A549 (cell line): ENCODE results near the gene RPL27A. TPM values are rescaled to one million over a fixed set of nuclear protein-coding genes. Genes with fewer than 3 reads are reported as not detected.
"Not testable (repeated sequence)": the region's sequence is repeated elsewhere in the genome, so short reads cannot be mapped to it uniquely, and the experiment has no call there.

ENCODE experiments used
- ATAC-seq, 2 experiments: fragments of 200-7000 bp in 1 of 2; fragments of >200 bp in 1 of 2; cut with Nextera tagmentation in 1 of 2; cut with Tn5 transposase in 1 of 2; 3 replicates each; pipeline versions ENCODE4 v1.8.0 to v1.9.1; 2018 to 2020; ENCODE audit warnings: mild to moderate bottlenecking in 1 of 2, moderate library complexity in 1 of 2
- CTCF ChIA-PET: fragments of 300-600 bp; sonication (Branson Sonifier 250); formaldehyde crosslinking; extraction: SDS; loops from one replicate; lab custom pipeline; 2021; ENCODE audit warnings: antibody characterized with exemption, inconsistent platforms; lab: Yijun Ruan, JAX
- POLR2A ChIA-PET: fragments of 350-600 bp; formaldehyde crosslinking; extraction: SDS; loops from one replicate; lab custom pipeline; 2021; ENCODE audit warnings: antibody characterized with exemption, inconsistent platforms; lab: Yijun Ruan, JAX
- DNase-seq, 2 experiments: peaks; one replicate each; pipeline versions ENCODE4 v3.0.0 to v3.0.0-alpha.2; 2011 to 2016; ENCODE audit warnings: low read depth in 1 of 2, low spot score in 1 of 2
- FAIRE-seq: peaks from 2 replicates; lab custom pipeline; 2011; peaks lifted over from hg19 to GRCh38; lab: Jason Lieb, UNC
- H3K27ac ChIP-seq, 2 experiments: fragments of >200 bp; sonication (Bioruptor Twin); formaldehyde crosslinking; 3 replicates each; pipeline ENCODE4 v1.5.1; 2016 to 2017
- H3K4me1 ChIP-seq: fragments of >200 bp; sonication (Bioruptor Twin); formaldehyde crosslinking; 3 replicates; pipeline ENCODE4 v1.6.1; 2016
- H3K4me2 ChIP-seq: fragments of >200 bp; sonication (Bioruptor Twin); formaldehyde crosslinking; 3 replicates; pipeline ENCODE4 v1.6.1; 2016
- H3K4me3 ChIP-seq: fragments of >200 bp; sonication (Bioruptor Twin); formaldehyde crosslinking; 3 replicates; pipeline ENCODE4 v1.5.1; 2016
- H3K9me3 ChIP-seq: fragments of >200 bp; sonication (Bioruptor Twin); formaldehyde crosslinking; 3 replicates; pipeline ENCODE4 v1.6.1; 2016
- BHLHE40 ChIP-seq: IDR thresholded peaks from 2 replicates; pipeline ENCODE4 v1.6.1; 2012; ENCODE audit warnings: low read depth, low read length, inconsistent platforms
- CBX8 ChIP-seq: fragments of 200-600 bp; sonication (generic); IDR thresholded peaks from 2 replicates; pipeline ENCODE4 v1.6.1; 2016
- CEBPB ChIP-seq, 2 experiments: fragments of >200 bp in 1 of 2; sonication (Bioruptor Twin) in 1 of 2; formaldehyde crosslinking in 1 of 2; IDR thresholded peaks; 2 replicates each; pipeline ENCODE4 v1.6.1; 2012 to 2016
- CHD2 ChIP-seq: fragments of 150-350 bp; IDR thresholded peaks from 2 replicates; pipeline ENCODE4 v1.6.1; 2014; ENCODE audit warnings: low read length; ENCODE audit not compliant: partially characterized antibody
- CTCF ChIP-seq: fragments of >200 bp; sonication (Bioruptor Twin); formaldehyde crosslinking; IDR thresholded peaks from 3 replicates; pipeline ENCODE4 v1.5.1; 2016
- ESRRA ChIP-seq: fragments of 150-350 bp; IDR thresholded peaks from 2 replicates; pipeline ENCODE4 v1.6.1; 2014; ENCODE audit warnings: mild to moderate bottlenecking, low read length, borderline replicate concordance
- HOXA7 ChIP-seq: fragments of 250-450 bp; sonication (Bioruptor Pico); IDR thresholded peaks from 2 replicates; pipeline ENCODE4 v1.5.0; 2020; ENCODE audit warnings: mild to moderate bottlenecking, moderate library complexity
- HOXB13 ChIP-seq: fragments of 250-450 bp; sonication (Bioruptor Pico); IDR thresholded peaks from 2 replicates; pipeline ENCODE4 v1.5.0; 2020; ENCODE audit warnings: low read depth, mild to moderate bottlenecking, moderate library complexity
- JUNB ChIP-seq: fragments of >200 bp; sonication (Bioruptor Twin); formaldehyde crosslinking; IDR thresholded peaks from 2 replicates; pipeline ENCODE4 v1.6.1; 2016
- KDM5A ChIP-seq: fragments of 200-600 bp; sonication (generic); IDR thresholded peaks from 2 replicates; pipeline ENCODE4 v1.6.1; 2016; ENCODE audit warnings: antibody characterized with exemption, mild to moderate bottlenecking
- MAFK ChIP-seq: fragments of 450-650 bp; IDR thresholded peaks from 2 replicates; pipeline ENCODE4 v1.6.1; 2014; ENCODE audit not compliant: partially characterized antibody
- RAD21 ChIP-seq, 2 experiments: fragments of >200 bp in 1 of 2; sonication (Bioruptor Twin) in 1 of 2; formaldehyde crosslinking in 1 of 2; IDR thresholded peaks in 1 of 2; conservative IDR thresholded peaks in 1 of 2; 2 replicates in 1 of 2; 3 replicates in 1 of 2; pipeline ENCODE4 v1.6.1; 2012 to 2018; ENCODE audit warnings: inconsistent platforms in 1 of 2
- REST ChIP-seq: fragments of 200-600 bp; sonication (generic); IDR thresholded peaks from 2 replicates; pipeline ENCODE4 v1.6.1; 2016; ENCODE audit warnings: antibody characterized with exemption, mild to moderate bottlenecking, moderate library complexity
- TFCP2L1 ChIP-seq: fragments of 250-450 bp; sonication (Bioruptor Pico); IDR thresholded peaks from 2 replicates; pipeline ENCODE4 v1.5.0; 2021; ENCODE audit warnings: mild to moderate bottlenecking
- TP53 ChIP-seq: fragments of 250-450 bp; sonication (Bioruptor Pico); IDR thresholded peaks from 2 replicates; pipeline ENCODE4 v1.5.0; 2021; ENCODE audit warnings: mild to moderate bottlenecking, moderate library complexity
- ZC3H11A ChIP-seq: fragments of 450-650 bp; IDR thresholded peaks from 2 replicates; pipeline ENCODE4 v1.6.1; 2014; ENCODE audit warnings: antibody characterized with exemption, mild to moderate bottlenecking
- ZFP36 ChIP-seq: fragments of 450-650 bp; IDR thresholded peaks from 2 replicates; pipeline ENCODE4 v1.6.1; 2014; ENCODE audit warnings: borderline replicate concordance; ENCODE audit not compliant: partially characterized antibody
- WGBS: methylation state at CpG from one replicate; pipeline ENCODE4 v1.1.6; 2017; ENCODE audit errors: missing lambda C conversion rate; 5-methylcytosine and 5-hydroxymethylcytosine counted together
- polyA plus RNA-seq, 4 experiments: library from polyadenylated mRNA; depleted of rRNA in 3 of 4; stranded (reverse); fragments of >200 nt; fragmentation: RNase III in 1 of 4; extraction: RNeasy Plus Mini Kit Qiagen cat#74134 plus additional on column Dnase treatment in 1 of 4; gene quantifications; 2 replicates in 3 of 4; 3 replicates in 1 of 4; pipeline ENCODE4 v1.2.3, GENCODE V29; 2011 to 2017
- TF ChIP-seq, protein P1 (sequence below): IDR thresholded peaks from 2 replicates; pipeline ENCODE4 v1.6.1; 2012
- TF ChIP-seq, protein P2 (sequence below): fragments of >200 bp; sonication (Bioruptor Twin); formaldehyde crosslinking; IDR thresholded peaks from 3 replicates; pipeline ENCODE4 v1.6.1; 2016
- TF ChIP-seq, protein P3 (sequence below): fragments of 250-450 bp; sonication (Bioruptor Pico); IDR thresholded peaks from 2 replicates; pipeline ENCODE4 v1.5.0; 2020; ENCODE audit warnings: low read depth, mild to moderate bottlenecking, moderate library complexity

The RPL27A gene
- polyA plus RNA-seq, 2 of the 4 experiments (the other 2 are of a cell fraction) = 804 to 3,631 TPM

GRCh38 chr11:8661001-8661795, 21.4 kb upstream of the RPL27A start:
- no peak overlapping the region for H3K4me3 ChIP-seq
- no peak overlapping the region for H3K4me2 ChIP-seq
- DNase-seq (no peak), ATAC-seq (no peak), FAIRE-seq (no peak)
- no peak overlapping the region for H3K27ac ChIP-seq
- H3K9me3 ChIP-seq = no peaks in the 10 kb centered on the region
- WGBS = 82% methylated on average over 6 of the region's 6 CpGs
- ChIA-PET CTCF (interaction anchor here (0.6 to 1.2 kb wide), 4 partner anchors 10 to 18 kb away, joined by 3 to 4 read pairs (median 3); no protein-coding TSS in a partner anchor), POLR2A (no interaction called here)
- no peak for TF ChIP-seq CTCF
- H3K4me1 ChIP-seq = no peaks in the 10 kb centered on the region

DNA sequence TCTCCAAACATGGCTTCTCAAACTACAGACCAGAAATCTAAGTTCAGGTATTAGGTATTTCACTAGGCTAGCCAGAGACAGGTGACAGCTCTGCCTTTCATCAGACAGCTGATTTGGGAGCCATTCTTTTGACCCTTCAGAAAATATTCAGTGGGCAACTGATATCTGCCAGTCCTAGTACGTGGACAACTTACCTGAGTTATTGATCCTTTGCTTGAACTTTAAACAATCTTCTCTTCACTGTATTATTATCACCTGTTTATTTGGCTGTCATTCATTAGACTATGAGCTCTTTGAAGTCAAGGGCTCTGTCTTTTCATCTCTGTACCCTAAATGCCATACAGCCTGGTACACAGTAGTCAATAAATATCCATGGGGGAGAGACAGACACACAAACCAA, 17.4 kb upstream of the RPL27A start:
- no peak overlapping the region for H3K27ac ChIP-seq
- no peak for DNase-seq
- no peak for ATAC-seq
- no peak for FAIRE-seq
- WGBS = 86% methylated on average over 1 of the region's 1 CpG
- POLR2A ChIA-PET = no interaction called here
- H3K9me3 ChIP-seq = no peaks in the 10 kb centered on the region
- H3K4me2 ChIP-seq = no peak overlapping the region
- TF ChIP-seq CBX8 = no peak
- no peak for TF ChIP-seq REST
- no peak for TF ChIP-seq ESRRA
- TF ChIP-seq TFCP2L1 (CRISPR knock-in tag) = no peak
- no peak for TF ChIP-seq RAD21 (conservative IDR thresholded peaks at IDR 0.05 in 1 of 2, IDR thresholded peaks at IDR 0.05 in 1 of 2)
- CTCF ChIA-PET = no interaction called here
- H3K4me3 ChIP-seq = no peak overlapping the region
- H3K4me1 ChIP-seq = no peaks in the 10 kb centered on the region

DNA sequence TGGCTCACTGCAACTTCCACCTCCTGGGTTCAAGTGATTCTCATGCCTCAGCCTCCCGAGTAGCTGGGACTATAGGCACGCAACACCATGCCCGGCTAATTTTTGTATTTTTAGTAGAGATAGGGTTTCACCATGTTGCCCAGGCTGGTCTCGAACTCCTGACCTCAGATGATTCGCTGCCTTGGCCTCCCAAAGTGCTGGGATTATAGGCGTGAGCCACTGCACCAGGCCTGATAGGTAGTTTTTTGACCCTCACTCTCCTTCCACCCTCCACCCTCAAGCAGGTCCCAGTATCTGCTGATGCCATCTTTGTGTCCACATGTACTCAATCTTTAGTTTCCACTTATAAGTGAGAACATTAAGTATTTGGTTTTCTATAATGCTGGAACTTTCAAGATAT, 12.5 kb upstream of the RPL27A start:
- CTCF ChIA-PET, DNase-seq, H3K9me3 ChIP-seq, FAIRE-seq, H3K4me3 ChIP-seq, ATAC-seq, H3K4me2 ChIP-seq, POLR2A ChIA-PET: not testable (repeated sequence)
- Histone ChIP-seq H3K4me1 (peaks cover 16% of the 10 kb centered on the region), H3K27ac (peak overlapping the region in 1 of 2 experiments; percentile 41; a peak in 1 of 6 replicates)
- 89% methylated on average over 6 of the region's 6 CpGs for WGBS

GRCh38 chr11:8671193-8671612, 11.4 kb upstream of the RPL27A start:
- CTCF ChIA-PET = interaction anchor here (0.7 to 1.2 kb wide), 4 partner anchors 9 to 1062 kb away, joined by 3 to 5 read pairs (median 3); no protein-coding TSS in a partner anchor
- peak in 1 of 2 experiments; percentile 48 for DNase-seq
- TF ChIP-seq MAFK (no peak), TP53 (CRISPR knock-in tag) (no peak), ZFP36 (no peak), JUNB (no peak), BHLHE40 (no peak), ZC3H11A (no peak), KDM5A (no peak), CHD2 (no peak), CEBPB (IDR thresholded peaks at IDR 0.05) (no peak), HOXA7 (CRISPR knock-in tag) (no peak), HOXB13 (no peak)
- TF ChIP-seq, protein P1, sequence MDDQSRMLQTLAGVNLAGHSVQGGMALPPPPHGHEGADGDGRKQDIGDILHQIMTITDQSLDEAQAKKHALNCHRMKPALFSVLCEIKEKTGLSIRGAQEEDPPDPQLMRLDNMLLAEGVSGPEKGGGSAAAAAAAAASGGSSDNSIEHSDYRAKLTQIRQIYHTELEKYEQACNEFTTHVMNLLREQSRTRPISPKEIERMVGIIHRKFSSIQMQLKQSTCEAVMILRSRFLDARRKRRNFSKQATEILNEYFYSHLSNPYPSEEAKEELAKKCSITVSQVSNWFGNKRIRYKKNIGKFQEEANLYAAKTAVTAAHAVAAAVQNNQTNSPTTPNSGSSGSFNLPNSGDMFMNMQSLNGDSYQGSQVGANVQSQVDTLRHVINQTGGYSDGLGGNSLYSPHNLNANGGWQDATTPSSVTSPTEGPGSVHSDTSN = no peak
- TF ChIP-seq, protein P2, sequence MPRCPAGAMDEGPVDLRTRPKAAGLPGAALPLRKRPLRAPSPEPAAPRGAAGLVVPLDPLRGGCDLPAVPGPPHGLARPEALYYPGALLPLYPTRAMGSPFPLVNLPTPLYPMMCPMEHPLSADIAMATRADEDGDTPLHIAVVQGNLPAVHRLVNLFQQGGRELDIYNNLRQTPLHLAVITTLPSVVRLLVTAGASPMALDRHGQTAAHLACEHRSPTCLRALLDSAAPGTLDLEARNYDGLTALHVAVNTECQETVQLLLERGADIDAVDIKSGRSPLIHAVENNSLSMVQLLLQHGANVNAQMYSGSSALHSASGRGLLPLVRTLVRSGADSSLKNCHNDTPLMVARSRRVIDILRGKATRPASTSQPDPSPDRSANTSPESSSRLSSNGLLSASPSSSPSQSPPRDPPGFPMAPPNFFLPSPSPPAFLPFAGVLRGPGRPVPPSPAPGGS = no peak
- TF ChIP-seq, protein P3, sequence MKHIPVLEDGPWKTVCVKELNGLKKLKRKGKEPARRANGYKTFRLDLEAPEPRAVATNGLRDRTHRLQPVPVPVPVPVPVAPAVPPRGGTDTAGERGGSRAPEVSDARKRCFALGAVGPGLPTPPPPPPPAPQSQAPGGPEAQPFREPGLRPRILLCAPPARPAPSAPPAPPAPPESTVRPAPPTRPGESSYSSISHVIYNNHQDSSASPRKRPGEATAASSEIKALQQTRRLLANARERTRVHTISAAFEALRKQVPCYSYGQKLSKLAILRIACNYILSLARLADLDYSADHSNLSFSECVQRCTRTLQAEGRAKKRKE = no peak

More at GRCh38 chr11:8671193-8671612, 11.4 kb upstream of the RPL27A start:
- no peak for FAIRE-seq
- ATAC-seq = peak; percentile 90 to 96
- 44% methylated on average over 4 of the region's 4 CpGs for WGBS
- H3K4me2 ChIP-seq = peak overlapping the region; percentile 45
- H3K27ac ChIP-seq = peak overlapping the region; percentile 54 to 74; a peak in 5 of 6 replicates
- no peak overlapping the region for H3K4me3 ChIP-seq
- no peaks in the 10 kb centered on the region for H3K9me3 ChIP-seq
- peaks cover 16% of the 10 kb centered on the region for H3K4me1 ChIP-seq
- POLR2A ChIA-PET = interaction anchor here (1.2 to 1.5 kb wide), 2 partner anchors 11 to 18 kb away, joined by 4 to 15 read pairs; partner anchors contain the start of genes RPL27A and TRIM66
